ENCODE measurements around the gene HDAC4.

DNA sequence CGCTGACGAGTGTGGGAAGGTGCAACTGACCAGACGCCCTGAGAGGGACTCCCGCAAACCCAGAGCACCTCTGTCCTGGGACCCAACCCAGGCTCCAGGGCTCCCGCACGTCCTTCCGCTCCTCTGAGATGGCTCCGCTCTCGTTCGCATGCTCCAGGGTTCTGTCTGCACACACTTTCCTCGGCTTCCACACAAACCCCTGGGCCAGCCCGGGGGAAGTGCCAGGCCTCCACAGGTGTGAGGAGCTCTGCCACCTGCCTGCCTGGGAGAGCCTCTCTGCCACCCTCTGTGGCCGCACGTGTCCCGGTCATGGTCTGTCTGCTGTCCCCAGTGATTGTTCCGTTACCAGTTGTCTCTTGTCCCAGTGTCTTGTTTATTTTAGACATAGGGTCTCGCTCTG, 222.9 kb downstream of the HDAC4 start:
- TF ChIP-seq CTCF (IDR thresholded peaks at IDR 0.05) (no peak), EZH2 (IDR thresholded peaks at IDR 0.05; ENCODE audit: borderline replicate concordance, insufficient read depth, low read depth, low read length, poor library complexity, severe bottlenecking) (no peak)
